Lower leg skin (tissue), 3 donors: Measurements from ENCODE around the gene CCR6.
"Not testable (repeated sequence)": the region's sequence is repeated elsewhere in the genome, so short reads cannot be mapped to it uniquely, and the experiment has no call there.

Experiments
- POLR2A ChIP-seq, 2 donors: fragments of 450-650 bp; IDR thresholded peaks; one replicate each; pipeline ENCODE4 v1.6.1; 2016 to 2017; ENCODE audit warnings: antibody characterized with exemption in 2 of 2, mild to moderate bottlenecking in 1 of 2, moderate library complexity in 1 of 2
- TF ChIP-seq, protein P1 (sequence below), 3 donors: fragments of 450-650 bp; IDR thresholded peaks; one replicate each; pipeline ENCODE4 v1.5.1; 2016; ENCODE audit warnings: antibody characterized with exemption in 3 of 3, mild to moderate bottlenecking in 3 of 3, moderate library complexity in 2 of 3

DNA sequence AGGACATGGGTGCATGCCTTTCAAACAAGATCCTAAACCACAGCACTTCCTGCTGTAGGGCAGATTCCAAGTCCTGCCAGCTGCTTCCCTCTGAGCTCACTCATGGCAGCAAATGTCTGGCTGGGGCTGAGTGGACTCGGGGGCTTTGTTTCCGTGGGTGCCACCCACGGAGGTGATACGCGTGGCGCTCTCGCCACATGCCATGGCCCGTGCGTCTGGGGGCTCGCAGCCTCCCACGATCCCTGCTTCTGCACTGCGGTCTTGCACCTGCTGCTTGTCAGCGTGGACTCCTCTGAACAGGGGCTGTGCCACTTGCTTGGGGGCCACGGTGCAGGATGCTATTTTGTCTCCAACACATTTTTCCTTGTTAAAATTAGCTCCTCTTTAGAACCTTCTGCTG lies 54.4 kb downstream of the CCR6 start:
- TF ChIP-seq, protein P1, sequence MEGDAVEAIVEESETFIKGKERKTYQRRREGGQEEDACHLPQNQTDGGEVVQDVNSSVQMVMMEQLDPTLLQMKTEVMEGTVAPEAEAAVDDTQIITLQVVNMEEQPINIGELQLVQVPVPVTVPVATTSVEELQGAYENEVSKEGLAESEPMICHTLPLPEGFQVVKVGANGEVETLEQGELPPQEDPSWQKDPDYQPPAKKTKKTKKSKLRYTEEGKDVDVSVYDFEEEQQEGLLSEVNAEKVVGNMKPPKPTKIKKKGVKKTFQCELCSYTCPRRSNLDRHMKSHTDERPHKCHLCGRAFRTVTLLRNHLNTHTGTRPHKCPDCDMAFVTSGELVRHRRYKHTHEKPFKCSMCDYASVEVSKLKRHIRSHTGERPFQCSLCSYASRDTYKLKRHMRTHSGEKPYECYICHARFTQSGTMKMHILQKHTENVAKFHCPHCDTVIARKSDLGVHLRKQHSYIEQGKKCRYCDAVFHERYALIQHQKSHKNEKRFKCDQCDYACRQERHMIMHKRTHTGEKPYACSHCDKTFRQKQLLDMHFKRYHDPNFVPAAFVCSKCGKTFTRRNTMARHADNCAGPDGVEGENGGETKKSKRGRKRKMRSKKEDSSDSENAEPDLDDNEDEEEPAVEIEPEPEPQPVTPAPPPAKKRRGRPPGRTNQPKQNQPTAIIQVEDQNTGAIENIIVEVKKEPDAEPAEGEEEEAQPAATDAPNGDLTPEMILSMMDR (IDR thresholded peaks at IDR 0.05), result not testable (repeated sequence)
- TF ChIP-seq POLR2A (IDR thresholded peaks at IDR 0.05), result not testable (repeated sequence)
